Measurements from ENCODE around the gene SLC25A45. TPM values are rescaled to one million over a fixed set of nuclear protein-coding genes. Genes with fewer than 3 reads are reported as not detected.

SLC25A45 gene
- polyA plus RNA-seq, 2 of the 4 experiments (the other 2 are of a cell fraction) = 3.1 to 8.1 TPM

GRCh38 chr11:65400307-65401072, 18.0 kb upstream of the SLC25A45 start:
- FAIRE-seq (no peak), DNase-seq (ENCODE audit: low read depth in 1 of 2, low spot score in 1 of 2) (no peak), ATAC-seq (peak in 1 of 2 experiments; percentile 4; a peak in 1 of 6 replicates)
- 71% methylated on average over 6 of the region's 17 CpGs for WGBS (ENCODE audit: missing lambda C conversion rate)
- Histone ChIP-seq H3K9me3 (no peaks in the 10 kb centered on the region), H3K27ac (no peak overlapping the region), H3K4me1 (0 out of 3 replicates have a peak, but pooled peaks cover 4% of the 10 kb centered on the region), H3K4me3 (no peak overlapping the region), H3K4me2 (no peak overlapping the region)
- ChIA-PET POLR2A (interaction anchor here (0.5 to 0.9 kb wide), 2 partner anchors 23 to 125 kb away, joined by 3 read pairs; partner anchors contain the start of gene SCYL1), CTCF (interaction anchor here (0.8 to 8.5 kb wide), 8 partner anchors 9 to 34 kb away, joined by 3 to 84 read pairs (median 4); partner anchors contain the start of gene FRMD8)
- TF ChIP-seq TFCP2L1 (CRISPR knock-in tag; IDR thresholded peaks at IDR 0.05) (no peak), ATOH8 (CRISPR knock-in tag; IDR thresholded peaks at IDR 0.05; ENCODE audit: low read depth) (no peak), SMC3 (IDR thresholded peaks at IDR 0.05) (no peak), NFE2L2 (conservative IDR thresholded peaks at IDR 0.05; ENCODE audit: low read length) (no peak), FOSB (CRISPR knock-in tag; IDR thresholded peaks at IDR 0.05) (no peak), RAD21 (conservative IDR thresholded peaks at IDR 0.05 in 1 of 2, IDR thresholded peaks at IDR 0.05 in 1 of 2) (no peak), HOXB13 (CRISPR knock-in tag; IDR thresholded peaks at IDR 0.05; ENCODE audit: low read depth) (no peak), KDM1A (IDR thresholded peaks at IDR 0.05; ENCODE audit: low read depth) (no peak), EHMT2 (IDR thresholded peaks at IDR 0.05; ENCODE audit: low read depth) (no peak), ZC3H11A (IDR thresholded peaks at IDR 0.05) (no peak), ZNF302 (CRISPR knock-in tag; IDR thresholded peaks at IDR 0.05) (no peak), HDAC2 (IDR thresholded peaks at IDR 0.05) (no peak), ELK1 (IDR thresholded peaks at IDR 0.05; ENCODE audit: low read depth, low read length) (no peak), HEYL (CRISPR knock-in tag; IDR thresholded peaks at IDR 0.05) (no peak), USF2 (IDR thresholded peaks at IDR 0.05) (no peak), MAX (IDR thresholded peaks at IDR 0.05) (no peak), JUNB (IDR thresholded peaks at IDR 0.05) (no peak), POLR2AphosphoS2 (conservative IDR thresholded peaks at IDR 0.05; ENCODE audit: low read length) (no peak), HOXA7 (CRISPR knock-in tag; IDR thresholded peaks at IDR 0.05) (no peak), TP53 (CRISPR knock-in tag; IDR thresholded peaks at IDR 0.05) (no peak)

- DNase-seq (ENCODE audit: low read depth in 1 of 2, low spot score in 1 of 2) = no peak
- Histone ChIP-seq H3K4me2 (no peak overlapping the region), H3K27ac (no peak overlapping the region), H3K4me1 (0 out of 3 replicates have a peak, but pooled peaks cover 4% of the 10 kb centered on the region), H3K4me3 (no peak overlapping the region), H3K9me3 (no peaks in the 10 kb centered on the region)
- POLR2A ChIA-PET = no interaction called here
- TF ChIP-seq MAX (IDR thresholded peaks at IDR 0.05) = no peak
- TF ChIP-seq FOXS1 (CRISPR knock-in tag; IDR thresholded peaks at IDR 0.05) = no peak
- no peak for TF ChIP-seq CEBPB (IDR thresholded peaks at IDR 0.05)
- 91% methylated on average over 10 of the region's 10 CpGs for WGBS (ENCODE audit: missing lambda C conversion rate)
- no peak for FAIRE-seq
- CTCF ChIA-PET = interaction anchor here (1.3 to 8.5 kb wide), 5 partner anchors 8 to 33 kb away, joined by 3 to 84 read pairs (median 5); partner anchors contain the start of gene FRMD8
- ATAC-seq = no peak
Measured at GRCh38 chr11:65399845-65400244, 17.4 kb upstream of the SLC25A45 start.

All from A549 (cell line).